HEK293T (cell line): ENCODE results near the gene SMAP2.

Experiments
- CTCF ChIA-PET: fragments of 350-600 bp; formaldehyde crosslinking; extraction: SDS; loops from one replicate; lab custom pipeline; 2021; ENCODE audit warnings: antibody characterized with exemption, inconsistent platforms; lab: Yijun Ruan, JAX
- POLR2A ChIA-PET: fragments of 350-600 bp; formaldehyde crosslinking; extraction: SDS; loops from one replicate; lab custom pipeline; 2020; ENCODE audit warnings: antibody characterized with exemption, inconsistent platforms; lab: Yijun Ruan, JAX
- DNase-seq: peaks from one replicate; pipeline ENCODE4 v3.0.0; 2012; ENCODE audit warnings: mixed read lengths; ENCODE audit errors: extremely low spot score
- ARNT ChIP-seq: fragments of 450-650 bp; IDR thresholded peaks from 2 replicates; pipeline ENCODE4 v1.6.1; 2017; ENCODE audit warnings: mild to moderate bottlenecking
- BHLHE40 ChIP-seq: fragments of 450-650 bp; IDR thresholded peaks from 2 replicates; pipeline ENCODE4 v1.6.1; 2016; ENCODE audit warnings: mild to moderate bottlenecking, moderate library complexity, borderline replicate concordance
- CTBP1 ChIP-seq: fragments of 450-650 bp; IDR thresholded peaks from 2 replicates; pipeline ENCODE4 v1.6.1; 2016; ENCODE audit warnings: borderline replicate concordance
- ELF4 ChIP-seq: fragments of 450-650 bp; IDR thresholded peaks from 2 replicates; pipeline ENCODE4 v1.6.1; 2017; ENCODE audit warnings: antibody characterized with exemption
- FOXA1 ChIP-seq: fragments of 450-650 bp; IDR thresholded peaks from 2 replicates; pipeline ENCODE4 v1.6.1; 2016; ENCODE audit warnings: mild to moderate bottlenecking
- FOXK2 ChIP-seq: fragments of 450-650 bp; IDR thresholded peaks from 2 replicates; pipeline ENCODE4 v1.6.1; 2016; ENCODE audit warnings: mild to moderate bottlenecking
- FOXM1 ChIP-seq: fragments of 450-650 bp; IDR thresholded peaks from 2 replicates; pipeline ENCODE4 v1.6.1; 2017; ENCODE audit warnings: mild to moderate bottlenecking, borderline replicate concordance
- HDGF ChIP-seq: fragments of 450-650 bp; IDR thresholded peaks from 2 replicates; pipeline ENCODE4 v1.6.1; 2017; ENCODE audit warnings: antibody characterized with exemption, borderline replicate concordance
- L3MBTL2 ChIP-seq: fragments of 450-650 bp; conservative IDR thresholded peaks from 2 replicates; pipeline ENCODE4 v1.6.1; 2016; ENCODE audit warnings: mild to moderate bottlenecking
- LEF1 ChIP-seq: fragments of 450-650 bp; IDR thresholded peaks from 2 replicates; pipeline ENCODE4 v1.6.1; 2017; ENCODE audit warnings: mild to moderate bottlenecking, borderline replicate concordance
- NFRKB ChIP-seq: fragments of 450-650 bp; IDR thresholded peaks from 2 replicates; pipeline ENCODE4 v1.6.1; 2016; ENCODE audit warnings: mild to moderate bottlenecking, moderate library complexity
- SP1 ChIP-seq: fragments of 450-650 bp; IDR thresholded peaks from 2 replicates; pipeline ENCODE4 v1.6.1; 2017
- SUZ12 ChIP-seq: fragments of 450-650 bp; IDR thresholded peaks from 2 replicates; pipeline ENCODE4 v1.6.1; 2016; ENCODE audit warnings: mild to moderate bottlenecking
- TARDBP ChIP-seq: fragments of 450-650 bp; IDR thresholded peaks from 2 replicates; pipeline ENCODE4 v1.6.1; 2016
- ZNF384 ChIP-seq: fragments of 450-650 bp; IDR thresholded peaks from 2 replicates; pipeline ENCODE4 v1.6.1; 2016
- TF ChIP-seq, protein P1 (sequence below): fragments of 450-650 bp; IDR thresholded peaks from 2 replicates; pipeline ENCODE4 v1.6.1; 2016

Gene SMAP2

DNA sequence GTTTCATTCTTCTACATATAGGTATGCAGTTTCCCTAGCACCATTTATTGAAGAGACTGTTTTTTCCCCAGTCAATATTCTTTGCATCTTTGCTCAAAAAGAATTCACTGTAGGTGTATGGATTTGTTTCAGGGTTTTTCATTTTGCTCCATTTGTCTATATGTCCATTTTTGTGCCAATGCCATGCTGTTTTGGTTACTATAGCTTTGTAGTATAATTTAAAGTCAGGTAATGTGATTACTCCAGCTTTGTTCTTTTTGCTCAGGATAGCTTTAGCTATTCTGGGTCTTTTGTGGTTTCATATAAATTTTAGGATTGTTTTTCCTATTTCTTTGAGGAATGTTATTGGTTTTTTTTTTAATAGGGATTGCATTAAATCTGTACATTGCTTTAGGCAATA is 15.9 kb upstream of the SMAP2 start:
- TF ChIP-seq ZNF384: no peak
- no peak for TF ChIP-seq TARDBP
- TF ChIP-seq NFRKB: no peak
- no peak for TF ChIP-seq FOXK2
- no peak for TF ChIP-seq SP1
- no peak for TF ChIP-seq BHLHE40
- TF ChIP-seq CTBP1: no peak
- TF ChIP-seq, protein P1, sequence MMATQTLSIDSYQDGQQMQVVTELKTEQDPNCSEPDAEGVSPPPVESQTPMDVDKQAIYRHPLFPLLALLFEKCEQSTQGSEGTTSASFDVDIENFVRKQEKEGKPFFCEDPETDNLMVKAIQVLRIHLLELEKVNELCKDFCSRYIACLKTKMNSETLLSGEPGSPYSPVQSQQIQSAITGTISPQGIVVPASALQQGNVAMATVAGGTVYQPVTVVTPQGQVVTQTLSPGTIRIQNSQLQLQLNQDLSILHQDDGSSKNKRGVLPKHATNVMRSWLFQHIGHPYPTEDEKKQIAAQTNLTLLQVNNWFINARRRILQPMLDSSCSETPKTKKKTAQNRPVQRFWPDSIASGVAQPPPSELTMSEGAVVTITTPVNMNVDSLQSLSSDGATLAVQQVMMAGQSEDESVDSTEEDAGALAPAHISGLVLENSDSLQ: no peak
- POLR2A ChIA-PET: no interaction called here
- CTCF ChIA-PET: no interaction called here

DNA sequence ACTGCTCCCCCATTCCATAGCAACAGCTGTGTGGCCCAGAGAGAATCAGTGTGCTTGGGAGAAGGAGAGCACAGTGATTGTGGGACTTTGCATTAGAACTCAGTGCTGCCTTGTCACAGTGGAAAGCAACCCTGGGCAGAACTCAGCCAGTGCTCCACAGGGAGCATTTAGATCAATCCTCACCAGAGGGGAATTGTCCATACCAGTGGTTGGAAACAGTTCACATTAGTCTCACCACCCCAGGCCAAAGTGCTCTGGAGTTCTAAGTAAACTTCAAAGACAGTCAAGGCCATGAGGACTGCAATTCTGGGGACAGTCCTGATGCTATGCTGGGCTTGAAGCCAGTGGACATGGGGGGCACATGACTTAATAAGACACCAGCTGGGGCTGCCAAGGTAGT is 12.9 kb upstream of the SMAP2 start:
- ChIA-PET CTCF (no interaction called here), POLR2A (no interaction called here)
- no peak for DNase-seq
- TF ChIP-seq ELF4: no peak

More for the DNA sequence above, 15.9 kb upstream of the SMAP2 start:
- DNase-seq: no peak

DNA sequence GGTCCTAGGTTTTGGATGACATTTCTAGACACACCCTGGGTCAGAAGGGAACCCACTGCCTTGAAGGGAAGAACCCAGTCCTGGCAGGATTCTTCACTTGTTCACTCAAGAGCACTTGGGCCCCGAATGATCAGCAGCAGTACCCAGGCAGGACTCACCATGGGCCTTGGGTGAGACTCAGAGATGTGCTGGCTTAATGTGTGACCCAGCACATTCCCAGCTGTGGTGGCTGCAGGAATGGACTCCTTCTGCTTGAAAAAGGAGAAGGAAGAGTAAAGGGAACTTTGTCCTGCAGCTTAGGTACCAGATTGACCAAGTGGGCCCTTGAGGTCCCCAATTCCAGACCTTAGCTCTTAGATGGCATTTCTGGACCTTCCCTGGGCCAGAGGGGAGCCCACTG is 12.3 kb upstream of the SMAP2 start:
- CTCF ChIA-PET: no interaction called here
- no peak for DNase-seq
- TF ChIP-seq, protein P1: no peak
- no peak for TF ChIP-seq ZNF384
- no peak for TF ChIP-seq NFRKB
- no peak for TF ChIP-seq BHLHE40
- TF ChIP-seq FOXA1: no peak
- TF ChIP-seq ARNT: no peak
- no peak for TF ChIP-seq FOXM1
- TF ChIP-seq SUZ12: no peak
- TF ChIP-seq LEF1: no peak
- TF ChIP-seq FOXK2: no peak
- no peak for TF ChIP-seq SP1
- no peak for TF ChIP-seq ELF4
- no peak for TF ChIP-seq L3MBTL2
- no peak for TF ChIP-seq HDGF
- no peak for TF ChIP-seq CTBP1
- no peak for TF ChIP-seq TARDBP

DNA sequence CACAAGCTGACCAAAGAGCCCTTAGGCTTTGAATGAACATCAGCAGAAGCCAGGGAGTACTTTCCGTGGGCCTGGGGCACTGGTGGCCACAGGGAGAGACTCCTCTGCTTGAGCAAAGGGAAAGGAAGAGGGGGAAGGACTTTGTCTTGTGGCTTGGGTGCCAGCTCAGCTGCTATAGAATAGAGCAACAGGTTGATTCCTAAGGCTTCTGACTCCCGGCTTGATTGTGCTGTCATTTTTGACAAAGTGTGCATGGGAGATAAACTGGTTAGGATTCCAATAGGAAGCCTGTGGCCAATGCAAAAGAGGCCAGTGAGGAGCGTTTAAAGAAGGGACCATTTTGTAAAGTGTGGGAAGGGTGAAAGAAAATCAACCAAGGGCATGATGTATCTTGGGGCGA is 11.9 kb upstream of the SMAP2 start:
- no peak for DNase-seq
- ChIA-PET CTCF (no interaction called here), POLR2A (no interaction called here)

More for the DNA sequence above, 12.3 kb upstream of the SMAP2 start:
- POLR2A ChIA-PET: no interaction called here

DNA sequence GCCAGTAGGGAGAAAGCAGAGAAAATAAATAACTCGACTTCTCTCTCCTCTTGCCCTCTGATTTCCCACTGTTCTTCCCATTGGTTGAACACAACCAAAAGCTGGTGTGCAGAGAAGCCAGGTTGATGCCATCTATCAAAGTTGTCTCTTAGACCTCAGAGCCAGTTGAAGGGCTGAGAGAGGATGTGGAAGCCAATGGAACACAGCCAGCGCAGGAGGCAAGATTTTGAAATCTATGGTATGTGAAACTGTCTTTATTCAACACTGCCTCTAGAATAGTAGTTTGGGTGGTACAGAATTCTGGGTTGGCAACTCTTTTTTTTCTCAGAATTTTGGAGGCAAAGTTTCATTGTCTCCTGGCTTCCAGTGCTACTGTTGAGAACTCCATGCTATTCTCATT is 11.3 kb upstream of the SMAP2 start:
- TF ChIP-seq FOXA1: no peak
- TF ChIP-seq NFRKB: no peak
- no peak for TF ChIP-seq ARNT
- no peak for TF ChIP-seq LEF1
- no peak for TF ChIP-seq BHLHE40
- ChIA-PET POLR2A (no interaction called here), CTCF (no interaction called here)
- DNase-seq: no peak

More for the DNA sequence above, 11.9 kb upstream of the SMAP2 start:
- TF ChIP-seq, protein P1: no peak
- TF ChIP-seq CTBP1 (no peak), L3MBTL2 (no peak)

DNA sequence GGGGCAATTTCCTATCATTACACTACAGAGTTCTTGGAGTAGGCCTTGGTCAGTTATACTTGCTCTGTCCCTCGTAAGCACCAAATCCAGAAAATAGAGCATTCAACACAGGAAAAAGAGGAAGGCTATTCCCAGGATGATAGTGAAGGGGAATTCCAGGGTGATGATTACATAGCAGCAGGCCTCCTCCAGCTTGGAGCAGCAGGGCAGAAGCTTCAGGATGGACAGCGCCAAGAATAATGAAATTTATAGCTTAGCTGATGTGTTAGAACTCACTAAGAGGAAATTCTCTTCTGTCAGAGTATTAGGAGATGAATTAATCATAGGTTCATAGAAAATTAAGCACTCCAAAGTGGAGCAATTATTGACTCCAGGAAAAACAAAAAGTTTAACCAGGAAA is 10.8 kb upstream of the SMAP2 start:
- CTCF ChIA-PET: no interaction called here
- no peak for TF ChIP-seq ZNF384
- TF ChIP-seq TARDBP: no peak
- no peak for DNase-seq
- POLR2A ChIA-PET: no interaction called here

DNA sequence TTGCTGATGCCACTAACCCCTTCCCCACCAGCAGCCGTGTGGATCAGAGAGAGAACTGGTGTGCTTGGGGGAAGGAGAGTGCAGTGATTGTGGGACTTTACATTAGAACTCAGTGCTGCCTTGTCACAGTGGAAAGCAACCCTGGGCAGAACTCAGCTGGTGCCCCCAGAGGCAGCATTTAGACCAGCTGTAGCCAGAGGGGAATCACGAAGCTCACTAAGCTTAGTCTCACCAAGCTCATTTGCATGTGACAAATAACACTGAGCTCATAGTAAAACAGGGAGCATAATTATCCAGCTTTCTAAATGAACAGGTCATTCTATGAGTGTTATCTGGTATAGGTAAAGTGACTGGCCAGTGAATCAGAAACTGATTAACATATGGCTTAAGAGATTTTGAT is 9.8 kb upstream of the SMAP2 start:
- no peak for DNase-seq
- POLR2A ChIA-PET: interaction anchor here (2.5 kb wide), 1 partner anchor 11 kb away, joined by 8 read pairs; no protein-coding TSS in a partner anchor
- CTCF ChIA-PET: interaction anchor here (0.6 to 1.5 kb wide), 3 partner anchors 10 to 320 kb away, joined by 3 to 4 read pairs (median 4); partner anchors contain the start of gene SMAP2
- TF ChIP-seq CTBP1: no peak
- TF ChIP-seq FOXK2: no peak
- no peak for TF ChIP-seq NFRKB
- no peak for TF ChIP-seq FOXA1
- no peak for TF ChIP-seq L3MBTL2
- TF ChIP-seq LEF1: no peak
- TF ChIP-seq BHLHE40: no peak
- no peak for TF ChIP-seq TARDBP
- TF ChIP-seq HDGF: no peak
- no peak for TF ChIP-seq FOXM1
- TF ChIP-seq, protein P1: no peak
- no peak for TF ChIP-seq SP1
- no peak for TF ChIP-seq ELF4
- TF ChIP-seq ZNF384: no peak
- TF ChIP-seq SUZ12: no peak
- TF ChIP-seq ARNT: no peak
